ENCODE data around the gene C11orf21. TPM values are rescaled to one million over a fixed set of nuclear protein-coding genes. Genes with fewer than 3 reads are reported as not detected.

Gene C11orf21
- total RNA-seq, 1 experiment from 2014 or later: 1.5 TPM

DNA sequence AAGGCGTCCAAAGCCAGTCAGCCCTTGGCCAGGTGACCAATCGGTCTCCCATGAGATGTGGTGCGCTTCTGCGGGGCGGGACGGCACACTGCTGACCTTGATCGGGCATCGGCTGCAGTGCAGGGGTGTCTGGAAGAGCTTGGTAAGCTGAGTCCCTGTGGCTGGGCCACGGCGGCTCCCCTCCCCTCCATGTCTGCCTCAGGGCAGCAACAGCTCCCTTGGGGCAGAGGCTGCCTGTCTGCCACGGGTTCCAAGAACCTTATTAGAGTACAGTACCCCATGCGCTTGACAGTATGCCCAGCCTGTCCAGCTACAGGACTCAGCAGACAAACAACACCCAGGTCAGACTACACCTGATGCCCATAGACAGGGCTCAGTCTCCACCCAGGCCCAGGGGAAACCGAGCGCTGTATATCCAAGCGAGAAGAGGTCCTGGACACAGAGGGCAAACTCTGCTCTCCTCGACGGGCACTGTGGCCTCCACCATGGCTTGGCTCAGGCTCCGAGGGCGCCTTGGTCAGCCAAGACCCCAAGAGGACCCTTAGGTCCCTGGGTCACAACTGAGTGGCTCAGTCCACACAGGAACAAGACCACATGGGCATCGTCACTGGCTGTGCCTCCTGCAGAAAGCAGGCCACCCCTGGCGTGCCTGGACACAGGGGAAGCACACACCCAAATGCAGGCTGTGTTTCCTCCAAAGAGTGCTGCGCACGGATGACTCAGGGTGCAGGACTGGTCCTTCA lies 19.0 kb upstream of the C11orf21 start:
- DNase-seq (ENCODE audit: low spot score): no peak

DNA sequence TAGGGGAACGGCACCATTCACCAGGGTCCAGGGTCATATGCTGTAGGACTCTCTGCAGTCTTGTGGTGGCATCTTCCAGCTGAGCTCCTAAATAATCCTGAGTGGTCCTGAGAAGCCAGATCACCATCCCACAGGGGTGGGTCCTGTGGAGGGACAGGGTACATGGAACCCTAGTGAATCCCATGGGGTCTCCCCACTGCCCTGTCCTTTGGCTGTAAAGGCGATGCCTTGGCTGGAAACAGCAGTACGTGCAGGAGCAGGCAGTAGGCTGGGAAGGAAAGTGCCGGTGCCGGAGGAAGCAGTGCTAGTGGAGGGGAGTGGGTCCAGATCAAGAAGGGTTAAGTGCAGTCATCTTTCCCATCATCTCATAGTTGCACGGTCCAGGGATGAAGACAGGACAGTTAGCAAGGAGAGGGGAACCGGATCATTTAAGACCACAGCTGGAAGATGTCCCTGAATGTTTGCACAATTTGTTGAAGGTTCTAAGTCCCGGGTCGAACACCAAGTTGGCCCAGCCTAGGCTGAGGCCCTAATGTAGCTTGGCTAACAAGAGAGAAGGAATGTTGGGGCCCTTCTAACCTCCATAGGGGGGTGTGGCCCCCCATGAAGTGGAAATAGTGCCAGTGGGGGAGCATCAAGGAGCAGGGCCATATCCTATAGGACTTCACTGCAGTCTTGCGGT lies 18.2 kb upstream of the C11orf21 start:
- DNase-seq (ENCODE audit: low spot score): no peak

DNA sequence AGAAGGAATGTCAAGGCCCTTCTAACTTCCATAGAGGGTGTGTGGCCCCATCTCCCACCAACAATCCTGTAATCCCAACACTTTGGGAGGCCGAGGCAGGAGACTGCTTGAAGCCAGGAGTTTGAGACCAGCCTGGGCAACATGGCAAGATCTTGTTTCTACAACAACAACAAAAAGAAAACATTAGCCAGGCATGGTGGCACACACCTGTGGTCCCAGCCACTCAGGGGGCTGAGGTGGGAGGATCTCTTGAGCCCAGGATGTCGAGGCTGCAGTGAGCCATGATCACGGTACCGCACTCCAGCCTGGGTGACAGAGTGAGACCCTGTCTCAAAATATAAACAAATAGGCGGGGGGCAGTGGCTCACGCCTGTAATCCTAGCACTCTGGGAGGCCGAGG lies 17.0 kb upstream of the C11orf21 start:
- DNase-seq (ENCODE audit: low spot score): no peak

DNA sequence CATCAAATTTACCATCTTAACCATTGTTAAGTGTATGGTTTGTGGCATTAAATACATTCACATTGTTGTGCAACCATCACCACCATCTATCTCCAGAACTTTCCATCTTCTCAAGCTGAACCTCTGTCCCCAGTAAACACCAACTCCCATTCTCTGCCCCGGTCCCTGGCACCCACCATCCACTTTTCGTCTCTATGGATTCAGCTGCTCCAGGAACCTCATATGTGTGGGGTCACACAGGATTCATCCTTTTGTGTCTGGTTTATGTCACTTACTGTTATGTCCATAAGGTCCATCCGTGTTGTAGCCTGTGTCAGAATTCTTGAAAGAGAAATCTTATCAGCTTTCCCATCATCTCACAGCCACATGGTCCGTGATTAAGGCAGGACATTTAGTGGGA lies 16.4 kb upstream of the C11orf21 start:
- no peak for DNase-seq (ENCODE audit: low spot score)

DNA sequence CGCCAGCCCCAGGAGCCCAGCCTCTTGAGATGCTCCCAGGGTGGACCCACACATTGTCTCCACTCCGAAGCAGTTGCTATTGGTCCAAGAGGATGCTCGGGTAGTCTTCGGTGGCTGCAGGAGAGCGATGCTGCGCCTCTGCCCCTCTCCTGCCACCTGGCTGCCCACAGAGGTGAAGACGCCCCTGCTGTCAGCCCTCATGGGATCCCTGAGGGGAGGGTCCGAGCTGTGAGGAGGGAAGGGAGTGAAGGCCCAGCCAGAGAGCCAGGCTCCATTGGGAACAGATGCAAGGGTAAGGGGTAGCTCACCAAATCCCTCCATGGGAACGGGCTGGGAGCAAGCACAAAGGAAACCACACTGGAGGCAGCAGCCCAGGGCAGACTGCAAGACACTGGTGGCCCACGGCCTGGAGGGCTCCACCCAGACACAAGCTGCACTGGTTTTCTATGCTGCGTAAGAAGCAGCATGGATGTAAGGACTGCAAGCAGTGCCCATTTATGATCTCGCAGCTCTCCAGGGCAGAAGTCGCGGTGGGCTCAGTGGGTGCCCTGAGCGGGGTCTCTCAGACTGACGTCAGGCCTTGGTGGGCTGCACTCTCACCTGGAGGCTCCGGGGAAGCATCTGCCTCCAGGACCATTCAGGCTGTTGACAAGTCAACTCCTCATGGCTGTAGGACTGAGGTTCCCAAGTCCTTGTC lies 15.8 kb upstream of the C11orf21 start:
- DNase-seq (ENCODE audit: low spot score): no peak

DNA sequence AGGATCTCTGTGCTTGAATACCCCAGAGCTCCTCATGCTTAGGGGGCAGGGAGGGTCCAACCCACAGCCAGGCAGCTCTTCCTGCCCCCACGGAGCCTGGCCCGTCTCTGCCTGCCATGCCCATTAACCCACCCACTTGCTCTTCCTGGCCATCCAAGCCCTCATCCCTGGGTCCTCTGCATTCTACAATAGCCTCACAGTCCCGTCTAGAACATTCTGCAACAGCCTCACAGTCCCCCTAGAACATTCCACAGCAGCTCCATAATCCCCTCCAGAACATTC lies 15.2 kb upstream of the C11orf21 start:
- DNase-seq (ENCODE audit: low spot score): no peak

DNA sequence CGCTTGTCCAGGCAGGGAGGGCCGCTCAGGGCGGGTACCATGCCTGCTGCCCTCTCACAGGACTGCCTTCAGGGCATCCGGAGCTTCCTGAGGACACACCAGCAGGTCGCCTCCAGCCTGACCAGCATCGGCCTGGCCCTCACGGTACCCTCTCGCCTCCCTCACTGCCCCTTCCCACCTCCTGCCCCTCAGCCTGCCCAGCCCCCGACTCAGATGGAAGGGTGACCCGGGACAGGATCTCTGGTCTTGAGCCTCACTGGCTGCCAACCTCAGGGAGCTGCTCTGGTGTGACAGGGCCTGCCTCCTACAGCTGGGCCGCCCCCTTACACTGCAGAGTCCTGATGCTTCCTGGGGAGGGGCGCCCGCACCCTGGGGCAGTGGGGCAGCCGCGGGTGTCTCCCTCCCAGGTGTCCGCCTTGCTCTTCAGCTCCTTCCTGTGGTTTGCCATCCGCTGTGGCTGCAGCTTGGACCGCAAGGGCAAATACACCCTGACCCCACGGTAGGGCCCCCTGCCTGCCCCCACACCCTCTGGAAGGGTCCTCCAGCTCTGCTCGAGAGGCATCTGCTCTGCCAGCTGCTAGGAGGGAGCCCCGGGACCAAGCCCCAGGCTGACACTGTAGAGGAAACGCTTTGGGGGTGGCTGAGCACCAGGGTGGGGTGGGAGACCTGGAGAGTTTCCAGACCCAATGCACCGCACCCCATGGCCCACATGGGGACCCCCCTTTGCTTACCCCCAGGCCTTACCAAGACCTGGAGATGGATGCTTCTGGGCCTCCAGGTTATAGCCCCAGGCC lies 14.6 kb upstream of the C11orf21 start:
- DNase-seq (ENCODE audit: low spot score): no peak

DNA sequence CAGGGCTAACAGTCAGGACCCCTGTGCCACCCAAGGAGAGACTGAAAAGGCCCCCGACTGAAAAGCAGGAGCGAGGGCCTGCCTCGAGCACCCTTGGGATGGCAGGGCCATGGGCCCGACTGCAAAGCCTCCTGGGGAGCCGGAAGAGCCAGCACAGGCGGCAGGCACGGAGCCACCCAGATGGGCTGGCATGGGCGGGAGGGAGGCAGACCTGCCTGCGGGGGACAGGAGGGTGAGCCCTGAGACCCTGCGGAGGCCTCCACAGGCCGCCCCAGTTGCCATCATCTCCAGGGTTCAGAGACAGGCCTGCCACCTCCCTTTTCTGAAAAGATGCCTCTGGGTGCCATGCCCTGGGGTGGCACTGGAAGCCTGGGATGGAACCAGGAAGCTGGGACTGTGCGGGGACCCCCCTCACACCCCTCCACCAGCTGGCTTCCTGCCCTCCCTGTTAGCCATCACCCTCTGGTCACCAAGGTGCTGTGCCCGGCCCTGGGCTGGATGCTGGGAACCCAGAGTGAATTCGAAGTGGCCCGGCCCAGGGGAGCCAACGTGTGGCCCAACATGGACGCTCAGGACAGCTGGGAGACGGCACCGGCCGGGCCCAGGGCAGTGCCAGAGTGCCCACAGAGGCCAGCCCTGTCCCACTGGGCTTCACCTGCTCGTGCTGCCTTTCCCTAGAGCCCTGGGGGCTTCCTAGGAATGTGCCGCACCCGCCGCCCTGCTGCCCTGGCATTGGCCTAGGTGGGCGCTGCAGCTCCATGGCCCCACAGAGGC lies 13.9 kb upstream of the C11orf21 start:
- DNase-seq (ENCODE audit: low spot score): no peak

DNA sequence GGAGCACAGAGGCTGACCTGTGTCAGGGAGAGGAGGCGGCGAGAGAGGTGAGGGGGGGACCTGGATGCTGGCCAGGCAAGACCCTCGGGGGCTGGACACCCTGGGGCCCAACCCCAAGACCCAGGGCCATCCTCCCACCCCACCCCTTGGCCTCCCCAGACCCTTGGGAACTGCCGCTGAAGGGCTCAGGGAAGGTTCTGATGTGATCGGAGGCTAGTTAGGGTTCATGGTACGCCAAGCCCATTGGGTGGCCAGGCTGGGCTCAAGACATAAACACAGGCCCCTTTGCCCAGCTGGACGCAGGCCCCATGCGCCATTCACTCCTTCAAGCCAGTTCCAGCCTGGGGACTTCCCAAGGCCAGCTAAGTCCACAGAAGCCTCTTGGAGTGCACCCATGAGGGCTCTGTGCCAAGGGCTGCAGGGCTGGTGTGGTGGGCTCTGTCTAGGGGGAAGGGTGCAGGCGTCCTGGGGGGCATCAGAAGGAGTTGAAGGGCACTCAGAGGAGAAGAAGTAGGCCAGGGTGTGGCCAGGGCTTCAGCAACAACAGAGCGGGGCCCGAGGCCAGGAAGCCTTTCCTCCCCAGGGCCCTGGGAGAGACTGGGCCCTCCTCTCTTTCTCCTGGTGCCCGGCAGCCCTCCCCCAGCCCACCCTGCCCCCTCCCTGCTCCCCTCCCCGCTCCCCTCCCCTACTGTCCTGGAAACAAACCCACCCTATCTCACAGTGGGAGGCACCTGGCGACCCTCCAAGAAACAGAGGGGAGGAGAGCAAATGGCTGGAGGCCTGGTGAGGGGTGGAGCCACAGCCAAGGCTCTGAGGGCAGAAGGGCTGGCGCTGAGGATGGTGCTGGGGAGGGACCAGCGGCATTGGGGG lies 13.0 kb upstream of the C11orf21 start:
- peak; percentile 85 for DNase-seq (ENCODE audit: low spot score)

DNA sequence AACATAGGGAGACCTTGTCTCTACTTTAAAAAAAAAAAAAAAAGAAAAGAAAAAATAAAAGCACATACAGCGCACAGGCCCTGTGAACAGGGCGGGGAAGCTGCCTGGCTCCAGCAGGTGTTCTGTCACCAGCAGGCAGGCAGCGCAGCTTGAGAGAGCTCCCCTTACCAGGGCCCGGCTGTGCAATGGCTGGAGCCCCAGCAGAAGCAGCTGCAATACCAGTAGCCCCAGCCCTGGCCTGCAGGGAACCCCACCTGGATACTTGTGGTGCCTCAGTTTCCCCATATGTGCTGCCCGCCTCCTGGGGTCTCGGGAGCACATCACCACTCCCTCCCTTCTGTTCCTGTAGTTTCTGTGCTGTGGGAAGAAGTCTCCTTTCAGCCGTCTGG lies 12.4 kb upstream of the C11orf21 start:
- DNase-seq (ENCODE audit: low spot score): no peak

DNA sequence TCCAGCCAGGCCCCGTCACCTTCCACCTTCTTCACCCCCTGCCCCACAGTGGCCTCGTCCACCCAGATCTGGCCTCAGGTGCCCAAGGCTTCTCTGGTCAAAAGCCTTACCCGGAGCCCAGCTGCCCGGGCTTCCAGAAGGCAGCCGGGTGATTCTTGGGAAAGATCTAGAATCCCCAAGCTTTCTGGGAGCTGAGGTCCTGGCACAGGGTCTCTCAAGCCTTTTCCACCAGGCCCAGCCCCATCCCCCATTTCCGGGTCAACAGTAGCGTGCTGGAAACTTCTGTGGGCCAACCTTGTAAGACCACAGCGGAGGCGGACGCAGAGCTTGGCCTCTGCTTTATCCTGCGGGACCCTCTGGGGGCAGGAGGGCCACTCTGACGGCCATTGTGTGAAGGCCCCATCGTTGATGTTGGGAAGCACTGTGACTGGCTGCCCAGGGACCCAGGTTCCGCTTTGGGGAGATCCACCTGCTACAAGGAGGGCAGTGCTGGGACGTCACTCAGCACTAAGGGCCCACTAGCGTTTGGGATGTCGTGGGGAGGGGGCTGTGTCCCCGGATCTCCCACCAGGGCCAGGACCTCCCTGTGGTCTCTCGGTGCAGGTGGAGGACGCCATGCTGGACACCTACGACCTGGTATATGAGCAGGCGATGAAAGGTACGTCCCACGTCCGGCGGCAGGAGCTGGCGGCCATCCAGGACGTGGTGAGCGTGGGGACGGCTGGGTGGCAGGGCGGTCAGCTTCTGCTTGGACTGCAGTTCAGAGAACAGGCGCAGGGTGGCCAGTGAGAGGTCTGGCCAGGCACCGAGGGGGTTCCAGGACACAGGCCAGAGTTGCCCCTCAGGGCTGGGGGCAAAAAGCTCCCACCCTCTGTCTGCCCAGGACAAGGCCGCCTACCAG lies 11.6 kb upstream of the C11orf21 start:
- no peak for DNase-seq (ENCODE audit: low spot score)

DNA sequence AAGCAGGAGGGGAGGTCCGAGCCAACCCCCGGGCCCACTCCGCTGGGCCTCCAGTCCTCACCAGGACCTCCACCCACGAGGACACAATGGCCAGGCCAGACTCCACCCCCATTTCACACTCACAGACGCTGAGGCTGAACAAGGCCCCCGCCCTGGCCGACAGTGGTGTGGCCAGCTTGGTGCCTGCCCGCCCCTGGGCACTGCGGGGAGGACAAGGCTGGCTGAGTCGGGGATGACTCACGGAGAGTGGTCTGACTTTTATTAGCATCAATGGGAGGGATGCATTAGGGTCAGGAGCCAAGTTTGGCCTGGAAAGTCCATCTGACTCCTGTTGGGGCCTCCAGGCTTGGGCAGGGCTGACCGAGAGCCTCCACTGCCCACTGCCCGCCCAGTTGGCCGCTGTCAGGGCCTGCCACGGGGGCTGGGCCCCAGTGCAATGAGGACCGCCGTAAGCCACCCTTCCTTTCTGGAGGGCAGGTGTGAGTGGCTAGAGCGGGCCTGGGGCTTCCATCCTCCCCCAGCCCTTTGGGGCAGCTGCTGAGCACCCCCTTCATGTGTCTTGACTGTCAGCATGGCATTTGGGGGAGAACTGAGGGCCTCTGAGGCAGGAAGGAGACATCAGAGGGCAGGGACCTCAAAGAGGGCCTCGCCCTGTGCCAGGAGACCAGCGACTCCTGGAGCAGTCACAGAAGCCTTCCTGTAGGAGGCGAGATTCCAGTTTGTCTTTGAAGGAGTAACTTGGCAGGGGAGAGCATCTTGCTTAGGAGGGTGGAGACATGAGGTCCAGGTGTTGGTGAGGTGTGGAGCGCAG lies 10.7 kb upstream of the C11orf21 start:
- DNase-seq (ENCODE audit: low spot score): no peak

DNA sequence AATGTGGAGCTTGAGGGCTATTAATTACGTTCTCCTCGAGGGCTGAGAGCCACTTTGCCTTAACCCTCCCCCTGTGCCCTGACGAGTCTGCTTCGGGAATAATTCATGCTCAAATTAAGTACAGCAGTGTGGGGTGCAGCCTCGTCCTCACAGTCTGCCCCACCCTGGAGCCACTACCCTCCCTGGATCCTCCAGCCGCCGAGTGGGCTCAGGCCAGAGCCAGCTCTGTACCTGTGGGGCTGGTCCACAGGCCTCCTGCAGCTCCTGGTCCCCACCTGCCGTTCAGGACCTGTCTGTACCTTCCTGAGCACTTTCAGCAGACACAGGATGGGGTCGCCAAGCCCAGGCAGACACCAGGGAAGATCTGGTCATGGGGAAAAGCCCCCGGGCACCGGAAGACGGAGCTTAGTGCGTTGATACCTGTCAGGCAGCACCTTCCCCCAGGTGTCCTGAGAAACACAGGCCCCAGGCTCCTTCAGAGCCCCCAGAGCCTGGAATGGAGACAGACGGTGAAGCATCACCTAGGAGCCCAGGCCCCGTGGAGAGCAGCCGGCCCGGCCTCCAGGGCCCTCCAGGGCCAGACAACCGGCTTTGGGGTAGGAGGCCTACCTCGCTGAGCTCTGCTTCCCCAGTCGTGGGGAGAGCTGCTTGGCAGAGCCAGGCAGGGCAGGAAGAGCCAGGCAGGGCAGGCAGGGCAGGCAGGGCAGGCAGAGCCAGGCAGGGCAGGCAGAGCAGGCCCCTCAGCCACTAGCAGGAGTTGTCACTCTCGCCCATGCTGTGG lies 9.8 kb upstream of the C11orf21 start:
- no peak for DNase-seq (ENCODE audit: low spot score)

DNA sequence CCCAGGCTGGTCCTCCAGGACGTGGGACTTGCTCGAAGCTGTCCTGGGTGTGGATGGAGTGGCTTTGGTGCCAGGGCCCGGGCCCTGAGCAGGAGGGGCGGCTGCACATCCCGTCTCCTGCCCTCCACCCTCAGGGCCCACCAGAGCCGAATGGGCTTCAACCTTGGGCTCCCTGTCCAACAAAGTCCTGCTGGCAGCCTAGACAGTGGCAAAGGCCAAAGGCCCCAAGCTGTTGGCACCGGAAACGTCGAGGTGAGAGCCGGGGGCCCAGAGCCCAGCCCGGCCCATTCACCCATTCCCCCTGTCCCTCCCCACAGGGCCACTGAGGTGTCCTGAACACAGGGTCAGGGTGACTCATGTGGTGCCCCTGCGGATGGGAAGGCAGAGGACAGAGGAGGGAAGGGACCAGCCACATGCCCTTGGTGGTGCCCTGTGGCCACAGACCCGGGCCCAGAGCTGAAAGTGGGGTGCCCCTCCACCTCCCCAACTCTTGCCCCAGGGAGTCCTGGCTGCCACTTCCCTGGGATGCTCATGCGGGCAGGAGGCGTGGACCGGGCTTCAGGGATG lies 9.2 kb upstream of the C11orf21 start:
- no peak for DNase-seq (ENCODE audit: low spot score)

DNA sequence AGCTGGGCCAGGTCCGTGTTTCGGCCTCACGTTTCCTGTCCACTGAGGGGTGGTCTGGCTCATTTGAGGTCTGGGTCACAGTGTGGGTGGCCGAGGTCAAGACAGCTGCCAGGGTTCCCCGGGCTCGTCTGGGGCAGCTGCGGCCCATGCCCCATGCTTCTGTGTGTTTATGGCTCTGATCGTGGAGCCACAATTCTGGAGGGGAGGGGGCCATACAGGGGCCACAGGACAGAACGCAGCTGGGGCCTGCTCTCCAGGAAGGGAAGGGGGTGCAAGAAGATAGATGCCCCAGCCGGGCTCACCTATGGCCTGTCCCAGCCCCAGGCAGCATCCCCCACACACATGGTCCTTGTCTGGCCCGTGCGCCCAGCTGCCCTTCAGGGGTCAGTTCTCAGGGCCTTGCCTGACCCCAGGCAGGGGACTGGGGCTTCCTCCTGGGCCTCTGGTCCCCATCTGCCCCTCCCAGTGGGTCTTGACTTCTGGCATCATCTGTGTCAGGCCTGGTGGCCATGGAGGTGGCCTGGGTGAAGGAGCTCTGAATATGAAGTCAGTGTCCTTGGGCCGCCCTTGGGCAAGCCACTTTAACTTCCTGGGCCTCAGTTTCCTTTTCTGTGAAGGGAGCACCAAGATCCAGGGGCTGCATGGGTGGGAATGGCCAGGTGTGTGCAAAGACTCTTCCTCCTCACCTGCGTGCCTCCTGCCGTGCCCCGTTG lies 8.5 kb upstream of the C11orf21 start:
- no peak for DNase-seq (ENCODE audit: low spot score)

DNA sequence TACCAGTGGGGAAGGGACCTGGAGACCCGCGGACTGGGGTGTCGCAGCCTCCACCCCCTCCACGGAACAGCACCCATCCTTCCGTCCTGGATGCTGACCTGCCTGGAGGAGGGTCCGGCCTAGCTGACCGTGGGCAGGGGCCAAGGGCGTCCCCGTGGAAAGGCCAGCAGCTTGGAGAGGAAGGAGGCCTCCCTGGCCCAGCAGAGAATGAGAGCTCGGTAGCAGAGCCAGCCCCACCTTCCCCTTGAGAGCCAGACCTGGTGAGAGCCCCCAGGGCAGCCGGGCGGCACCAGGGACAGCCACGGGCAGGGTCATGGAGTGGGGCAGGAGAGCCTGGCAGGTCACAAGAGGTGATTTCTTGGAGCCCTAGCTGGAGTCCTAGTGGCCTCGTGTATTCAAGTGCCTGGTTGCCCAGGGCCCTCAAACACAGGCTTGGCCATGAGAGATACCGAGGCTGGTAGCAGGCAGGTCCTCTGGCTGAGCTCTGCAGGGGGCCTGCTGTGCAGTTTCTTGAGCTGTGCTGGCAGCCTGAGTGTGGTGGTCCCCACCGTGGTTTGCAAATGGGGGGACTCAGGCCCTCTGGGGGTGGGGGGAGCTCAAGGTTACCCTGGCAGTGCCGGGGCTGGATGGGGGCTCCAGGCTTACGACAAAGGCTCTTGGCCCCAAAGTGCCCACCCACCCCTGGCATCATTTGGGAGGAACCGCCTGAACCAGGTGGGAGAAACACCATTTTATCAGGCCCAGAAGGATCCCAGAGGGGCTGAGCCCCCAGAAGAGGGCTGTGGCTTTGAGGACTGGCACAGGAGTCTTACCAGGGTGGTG lies 7.7 kb upstream of the C11orf21 start:
- DNase-seq (ENCODE audit: low spot score): no peak

All from H4 (cell line).